ENCODE data around the gene CASQ2. TPM values are rescaled to one million over a fixed set of nuclear protein-coding genes. Genes with fewer than 3 reads are reported as not detected.
A peak's percentile ranks its signal among the peaks of the same experiment; 100 is the strongest.

Gene CASQ2
- total and polyA plus RNA-seq, 10 of the 15 experiments (the other 5 are each of a cell fraction or from before 2014, with no cell fraction given) = not detected

GRCh38 chr1:115677182-115677555 is 91.3 kb downstream of the CASQ2 start (continued):
- TF ChIP-seq MTA2 (IDR thresholded peaks at IDR 0.05; ENCODE audit: low read depth) = peak; percentile 33; the same call in 1 of the 2 replicates
- TF ChIP-seq SREBF2 (IDR thresholded peaks at IDR 0.05; ENCODE audit: low read length) = no peak
- TF ChIP-seq NRF1 (conservative IDR thresholded peaks at IDR 0.05; ENCODE audit: low read depth, low read length) = no peak
- TF ChIP-seq TBL1XR1 (IDR thresholded peaks at IDR 0.05; ENCODE audit: low read depth, low read length) = no peak
- TF ChIP-seq RB1 (IDR thresholded peaks at IDR 0.05; ENCODE audit: borderline replicate concordance) = no peak
- no peak for TF ChIP-seq ZNF24 (IDR thresholded peaks at IDR 0.05)
- no peak for TF ChIP-seq ZNF207 (IDR thresholded peaks at IDR 0.05; ENCODE audit: borderline replicate concordance)
- TF ChIP-seq IKZF2 (IDR thresholded peaks at IDR 0.05) = peak; percentile 53 to 64
- TF ChIP-seq MYB (IDR thresholded peaks at IDR 0.05; ENCODE audit: borderline replicate concordance, low read depth, low read length) = no peak
- no peak for TF ChIP-seq SMARCA5 (IDR thresholded peaks at IDR 0.05)
- TF ChIP-seq MXI1 (IDR thresholded peaks at IDR 0.05; ENCODE audit: low read depth, low read length) = peak; percentile 66
- TF ChIP-seq EP300 (IDR thresholded peaks at IDR 0.05; ENCODE audit: borderline replicate concordance in 1 of 2, control insufficient read depth in 1 of 2, low read depth in 2 of 2, low read length in 2 of 2) = peak in 1 of 2 experiments; percentile 59; a peak in 1 of 4 replicates
- TF ChIP-seq DPF2 (IDR thresholded peaks at IDR 0.05) = 0 out of 2 replicates have a peak, but pooled peaks have one; percentile 20

- WGBS (ENCODE audit: insufficient coverage, insufficient replicate concordance, low lambda C conversion rate, missing lambda C conversion rate) = 89% methylated on average over 7 of the region's 7 CpGs
- in situ Hi-C loops (cut with MboI) = no loop called here
- no peaks in the 10 kb centered on the region for H3K9me3 ChIP-seq (replicated peaks; ENCODE audit: control insufficient read depth, insufficient read depth, low read length)
- H3K4me3 ChIP-seq = no peak overlapping the region
- no TSS peak for BruUV-seq (replicated peaks)
- H3K27ac ChIP-seq (ENCODE audit: control insufficient read depth, insufficient read depth) = no peak overlapping the region
- no peak overlapping the region for H3K9ac ChIP-seq (ENCODE audit: control insufficient read depth, insufficient read depth, low read length)
- peak; percentile 47 for ATAC-seq
- DNase-seq (ENCODE audit: low read depth, low spot score) = no peak
- H3K4me1 ChIP-seq (ENCODE audit: control insufficient read depth, insufficient read depth, low read length) = peaks cover 26% of the 10 kb centered on the region
- H3K36me3 ChIP-seq (ENCODE audit: control insufficient read depth in 2 of 2, insufficient read depth in 2 of 2, low read length in 1 of 2) = no peaks in the 10 kb centered on the region
- H4K20me1 ChIP-seq (ENCODE audit: control insufficient read depth, insufficient read depth) = no peaks in the 10 kb centered on the region
- intact Hi-C loops (cut with micrococcal nuclease; ENCODE audit: unreplicated experiment) = loop anchor here (2.0 kb wide), 1 partner anchor 68 kb away; no protein-coding TSS in a partner anchor
- ChIA-PET POLR2A (no interaction called here), SMC1A (ENCODE audit: uncharacterized antibody, unreplicated experiment) (no interaction called here), CTCF (interaction anchor here (1.1 to 1.2 kb wide), 2 partner anchors 30 to 68 kb away, joined by 3 to 6 read pairs; no protein-coding TSS in a partner anchor), RAD21 (ENCODE audit: unreplicated experiment) (no interaction called here)
- H3K4me2 ChIP-seq (ENCODE audit: control insufficient read depth, insufficient read depth) = no peak overlapping the region
- H2AFZ ChIP-seq (ENCODE audit: control insufficient read depth, low read depth, low read length) = no peak overlapping the region
- H3K79me2 ChIP-seq (ENCODE audit: control insufficient read depth, insufficient read depth, low read length) = no peaks in the 10 kb centered on the region
- FAIRE-seq = no peak
- H3K27me3 ChIP-seq (replicated peaks in 1 of 2; ENCODE audit: control insufficient read depth in 2 of 2, insufficient read depth in 2 of 2, low read length in 1 of 2) = no peaks in the 10 kb centered on the region
- TF ChIP-seq MEF2A (IDR thresholded peaks at IDR 0.05; ENCODE audit: insufficient read depth, low read depth, low read length) (no peak), JUND (IDR thresholded peaks at IDR 0.05; ENCODE audit: low read depth, low read length) (no peak), ZNF622 (IDR thresholded peaks at IDR 0.05) (no peak), BRCA1 (IDR thresholded peaks at IDR 0.05; ENCODE audit: low read depth, low read length) (no peak), KAT2A (conservative IDR thresholded peaks at IDR 0.05; ENCODE audit: control insufficient read depth, low read depth, low read length) (no peak), FOXK2 (IDR thresholded peaks at IDR 0.05) (no peak), PBX3 (IDR thresholded peaks at IDR 0.05; ENCODE audit: insufficient replicate concordance, low read depth, low read length) (no peak), RBBP5 (conservative IDR thresholded peaks at IDR 0.05) (no peak)
Observed at GRCh38 chr1:115676498-115677181, 91.9 kb downstream of the CASQ2 start.
